Measurements from ENCODE around the gene SERGEF. TPM values are rescaled to one million over a fixed set of nuclear protein-coding genes. Genes with fewer than 3 reads are reported as not detected.

The SERGEF gene
- total and polyA plus RNA-seq, 2 of the 4 experiments (the other 2 are of a cell fraction), result 12.2 to 18.1 TPM

DNA sequence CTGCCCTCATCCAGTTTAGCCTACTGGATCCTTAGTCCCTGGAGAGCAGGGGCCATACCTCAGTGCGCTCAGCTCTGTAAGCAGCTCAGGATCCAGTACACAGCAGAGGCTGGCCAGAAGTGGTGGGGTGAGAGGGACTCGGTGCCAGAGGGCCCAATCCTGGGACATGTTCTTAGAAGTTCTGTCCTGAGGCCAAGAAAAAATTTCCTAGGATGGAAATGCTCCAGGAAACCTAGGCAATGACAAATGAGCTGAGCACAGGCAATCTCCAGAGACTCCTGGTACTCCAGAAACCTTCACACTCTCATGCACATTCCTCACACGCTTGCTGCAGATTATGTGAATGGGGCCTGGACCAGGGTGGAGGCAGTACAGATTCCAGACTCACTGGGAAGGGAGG lies 89.6 kb downstream of the SERGEF start:
- Histone ChIP-seq H3K4me2 (ENCODE audit: low read depth, low read length) (no peak overlapping the region), H2AFZ (replicated peaks; ENCODE audit: low read length, poor library complexity) (no peak overlapping the region), H2AK5ac (ENCODE audit: low read depth, low read length) (no peak overlapping the region), H3K56ac (ENCODE audit: extremely low read depth, insufficient read depth, low read length) (no peak overlapping the region), H3K9ac (ENCODE audit: low read depth, low read length) (no peak overlapping the region), H4K20me1 (ENCODE audit: insufficient read depth, low read length) (no peaks in the 10 kb centered on the region), H3K4ac (ENCODE audit: low read depth, low read length) (no peak overlapping the region), H3K18ac (ENCODE audit: low read depth, low read length) (no peak overlapping the region), H3K79me1 (ENCODE audit: low read depth in 1 of 2, low read length in 2 of 2) (no peaks in the 10 kb centered on the region), H3K9me1 (ENCODE audit: insufficient read depth, low read length) (peaks cover 5% of the 10 kb centered on the region; the same call in 1 of the 2 replicates), H3K27ac (ENCODE audit: insufficient read depth, low read length) (no peak overlapping the region), H4K5ac (ENCODE audit: low read depth, low read length) (no peak overlapping the region), H3K14ac (replicated peaks; ENCODE audit: low read depth, low read length) (no peak overlapping the region), H3K4me1 (ENCODE audit: control insufficient read depth, insufficient read depth, low read length) (peaks cover 10% of the 10 kb centered on the region; the same call in 1 of the 2 replicates), H3K9me3 (ENCODE audit: control insufficient read depth, insufficient read depth, low read length) (no peaks in the 10 kb centered on the region), H3K23ac (ENCODE audit: low read depth, low read length) (no peak overlapping the region), H3K4me3 (ENCODE audit: insufficient read depth, low read depth, low read length) (no peak overlapping the region), H2AK9ac (replicated peaks; ENCODE audit: low read depth, low read length, poor library complexity) (no peak overlapping the region), H4K91ac (ENCODE audit: insufficient read depth, low read depth, low read length) (no peak overlapping the region), H3K36me3 (ENCODE audit: control insufficient read depth, insufficient read depth, low read length) (no peaks in the 10 kb centered on the region), H3K27me3 (ENCODE audit: control insufficient read depth, insufficient read depth, low read length) (no peaks in the 10 kb centered on the region), H2BK15ac (ENCODE audit: low read depth, low read length) (no peak overlapping the region), H2BK5ac (ENCODE audit: low read depth, low read length, poor library complexity, severe bottlenecking) (no peak overlapping the region), H2BK20ac (ENCODE audit: low read depth, low read length) (no peak overlapping the region), H2BK120ac (ENCODE audit: low read depth, low read length) (no peak overlapping the region), H4K8ac (ENCODE audit: low read depth in 2 of 2, low read length in 2 of 2) (no peak overlapping the region)
- no peak; the same call in 1 of the 2 replicates for ATAC-seq (ENCODE audit: low read depth)
- in situ Hi-C loops (cut with MboI; ENCODE audit: low sequenced_read_pairs), result no loop called here
- dilution Hi-C loops (cut with HindIII; ENCODE audit: low sequenced_read_pairs, unreplicated experiment), result no loop called here
- TF ChIP-seq POLR2A (IDR thresholded peaks at IDR 0.05; ENCODE audit: low read depth, low read length), result no peak
- TF ChIP-seq, protein P1, sequence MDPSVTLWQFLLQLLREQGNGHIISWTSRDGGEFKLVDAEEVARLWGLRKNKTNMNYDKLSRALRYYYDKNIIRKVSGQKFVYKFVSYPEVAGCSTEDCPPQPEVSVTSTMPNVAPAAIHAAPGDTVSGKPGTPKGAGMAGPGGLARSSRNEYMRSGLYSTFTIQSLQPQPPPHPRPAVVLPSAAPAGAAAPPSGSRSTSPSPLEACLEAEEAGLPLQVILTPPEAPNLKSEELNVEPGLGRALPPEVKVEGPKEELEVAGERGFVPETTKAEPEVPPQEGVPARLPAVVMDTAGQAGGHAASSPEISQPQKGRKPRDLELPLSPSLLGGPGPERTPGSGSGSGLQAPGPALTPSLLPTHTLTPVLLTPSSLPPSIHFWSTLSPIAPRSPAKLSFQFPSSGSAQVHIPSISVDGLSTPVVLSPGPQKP (IDR thresholded peaks at IDR 0.05; ENCODE audit: borderline replicate concordance, low read depth, low read length), result no peak
- DNase-seq, result no peak
- POLR2A ChIA-PET (ENCODE audit: unreplicated experiment), result no interaction called here
- CTCF ChIA-PET, result interaction anchor here (0.6 kb wide), 1 partner anchor 19 kb away, joined by 3 read pairs; no protein-coding TSS in a partner anchor
- no CpG with 5 or more reads among the region's 3 CpGs for WGBS, 2 experiments (ENCODE audit: extremely low coverage in 2 of 2, insufficient read length in 1 of 2)
- intact Hi-C loops (cut with micrococcal nuclease), result no loop called here
- no TSS peak for BruUV-seq (replicated peaks)

Measured in IMR-90 (cell line).